GM18861 (cell line): ENCODE data around the gene FMNL2.

Source experiments
- ATAC-seq: cut with Tn5 transposase; IDR thresholded peaks from one replicate; pipeline ENCODE4 v1.9.1; 2021; ENCODE audit not compliant: unreplicated experiment

The FMNL2 gene

DNA sequence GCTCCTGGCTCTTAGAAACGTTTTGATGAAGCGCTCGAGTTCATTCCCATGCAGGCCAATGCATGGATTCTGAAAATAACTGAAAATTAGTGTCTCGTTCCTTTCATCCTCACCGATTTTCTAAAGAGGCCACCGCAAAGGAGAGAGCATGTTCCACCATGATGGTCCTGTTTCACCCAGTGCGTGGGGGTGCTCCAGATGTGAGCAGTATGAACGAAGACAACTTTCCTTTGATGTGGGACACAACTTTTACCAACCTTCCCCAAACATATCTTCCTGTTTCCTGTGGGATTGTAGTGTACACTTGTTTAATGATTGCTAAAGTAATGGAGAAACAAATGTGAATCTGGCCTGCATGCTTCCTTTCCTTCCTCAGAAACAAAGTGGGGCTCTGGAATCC lies 267.8 kb downstream of the FMNL2 start:
- ATAC-seq: no peak

DNA sequence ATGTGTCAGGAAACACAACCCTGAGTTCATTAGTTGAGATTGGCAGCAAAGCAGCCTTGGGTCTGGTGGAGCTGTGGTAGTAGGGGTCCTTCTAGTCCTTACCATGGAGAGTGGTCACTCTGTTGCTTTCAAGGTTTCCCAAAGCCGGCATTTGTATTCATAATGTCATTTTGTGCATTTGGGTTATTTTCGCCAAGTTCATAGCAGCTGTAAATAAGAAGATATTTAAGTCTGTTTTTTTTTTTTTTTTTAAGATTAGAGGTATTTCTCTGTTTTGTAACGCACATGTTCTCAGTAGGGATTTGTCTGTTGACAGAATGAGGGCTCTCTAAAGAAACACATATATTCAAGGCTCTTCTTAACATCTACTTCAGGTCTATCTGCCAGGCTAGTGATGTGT lies 268.2 kb downstream of the FMNL2 start:
- no peak for ATAC-seq

- no peak for ATAC-seq
Observed at GRCh38 chr2:152606081-152606480, 271.1 kb downstream of the FMNL2 start.

DNA sequence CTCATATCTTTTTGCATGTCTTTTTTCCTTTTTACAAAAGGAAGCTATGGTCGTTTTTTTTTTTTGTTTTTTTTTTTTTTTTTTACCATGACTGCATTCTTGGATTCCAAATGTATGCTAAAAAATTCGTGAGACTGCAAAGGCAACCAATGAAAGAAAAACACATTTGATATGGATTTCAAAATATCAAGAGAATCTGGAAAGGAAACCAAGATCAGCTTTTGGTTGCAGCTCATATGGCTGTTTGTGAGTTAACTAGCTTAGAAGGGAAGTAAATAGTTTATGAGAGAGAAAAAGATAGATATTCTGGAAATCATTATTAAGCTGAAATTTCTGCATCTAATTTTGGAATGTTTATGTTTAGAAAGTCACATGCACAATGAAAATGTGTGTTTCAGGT lies 272.0 kb downstream of the FMNL2 start:
- ATAC-seq: no peak

DNA sequence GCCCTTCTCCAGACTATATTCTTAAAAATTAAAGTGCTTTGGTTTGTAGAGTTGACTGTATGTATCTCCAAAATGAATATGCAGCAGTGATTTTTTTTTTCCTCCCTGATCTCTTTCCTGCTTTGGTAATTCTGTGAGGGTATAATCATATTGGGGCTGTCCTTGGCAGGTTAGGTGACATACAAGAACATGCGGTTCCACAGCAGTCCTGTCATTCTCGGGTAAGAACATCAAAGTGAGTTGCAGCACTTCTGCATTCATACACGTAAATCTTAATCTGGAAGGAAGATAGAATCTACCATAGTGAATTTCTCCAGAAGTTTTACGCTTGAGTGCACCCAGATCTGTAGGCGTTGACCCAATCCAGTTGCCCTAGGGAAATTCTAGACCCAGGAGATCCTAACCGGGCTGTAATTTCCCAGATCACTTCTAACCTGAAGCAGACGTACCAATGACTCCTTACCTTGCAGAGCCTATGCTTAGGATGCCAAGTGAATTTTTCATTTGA lies 272.9 kb downstream of the FMNL2 start:
- ATAC-seq: no peak

DNA sequence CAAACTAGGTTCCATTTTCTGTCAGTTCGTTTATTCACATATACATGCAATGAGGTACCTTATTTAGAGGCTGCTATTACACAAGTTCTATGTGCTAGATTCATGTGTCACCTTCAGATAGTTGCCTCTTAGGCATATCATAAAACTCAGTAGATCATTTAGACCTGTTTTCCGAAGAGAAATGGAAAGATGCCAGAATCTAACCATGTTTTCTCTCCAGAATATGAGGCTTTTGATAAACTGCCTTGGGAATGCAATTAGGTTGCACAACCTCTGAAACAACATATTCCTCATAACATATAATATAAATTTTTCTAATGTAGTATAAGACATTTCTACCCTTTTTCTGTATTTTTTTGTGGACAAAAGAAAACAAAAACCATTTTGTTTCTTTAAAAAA lies 274.2 kb downstream of the FMNL2 start:
- ATAC-seq: no peak

DNA sequence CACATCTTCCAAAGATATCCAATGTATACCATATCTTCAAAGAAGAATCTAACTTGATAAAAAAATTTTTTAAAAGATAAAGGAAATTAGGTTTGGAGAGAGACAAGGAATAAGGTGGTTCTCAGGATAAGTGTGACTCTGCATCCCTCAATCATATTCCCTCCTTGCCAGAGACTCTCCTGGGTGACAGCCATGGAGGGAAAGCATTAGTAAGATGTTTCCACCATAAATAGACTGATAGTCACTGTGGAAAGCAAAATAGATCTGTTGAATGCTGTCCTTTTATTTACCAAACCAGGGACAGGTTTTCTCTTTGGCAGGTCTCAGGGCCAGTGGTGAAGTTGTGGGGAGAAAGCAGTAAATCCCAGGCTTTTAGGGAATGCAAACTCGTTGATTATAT lies 274.7 kb downstream of the FMNL2 start:
- ATAC-seq: no peak

- ATAC-seq: peak; percentile 77
Observed at GRCh38 chr2:152611458-152612231, 276.7 kb downstream of the FMNL2 start.

DNA sequence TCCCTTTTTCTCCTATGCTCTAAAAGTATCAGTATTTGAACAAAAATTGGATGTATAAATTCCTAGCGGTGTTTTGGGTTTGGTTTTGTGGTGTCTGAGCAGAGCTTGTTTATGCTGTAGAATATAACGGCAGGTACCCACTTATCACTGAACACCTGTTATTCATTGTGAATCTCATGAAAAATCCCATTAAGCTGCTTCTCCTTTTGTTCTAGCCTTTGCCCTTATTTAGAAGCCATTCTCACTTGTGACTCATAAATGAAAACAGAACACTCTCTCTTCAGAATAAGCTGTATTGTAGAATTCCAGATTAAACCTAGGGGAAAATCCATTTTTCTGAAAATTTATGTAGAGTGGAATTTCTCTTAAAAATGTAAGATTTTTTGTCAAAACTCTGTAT lies 278.3 kb downstream of the FMNL2 start:
- ATAC-seq: peak; percentile 33

DNA sequence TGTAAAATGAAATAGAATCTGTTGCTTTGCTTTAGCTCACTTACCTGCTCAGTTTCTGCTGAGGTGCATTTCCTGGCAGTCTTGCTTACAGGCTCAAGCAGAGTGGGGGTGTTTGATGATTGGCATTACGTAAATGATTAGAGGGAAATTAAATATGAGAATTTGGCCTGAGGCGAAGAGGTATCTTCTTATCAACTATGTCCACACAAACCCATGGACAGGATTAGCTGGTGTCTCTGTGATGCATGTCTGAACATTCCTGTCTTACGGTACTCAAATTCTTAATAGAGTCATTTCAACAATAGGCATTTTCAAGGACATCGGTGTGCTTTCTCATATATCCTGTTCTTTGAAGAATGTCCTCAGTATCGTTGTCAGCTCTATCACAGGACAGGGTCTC lies 280.2 kb downstream of the FMNL2 start:
- ATAC-seq: no peak

- ATAC-seq: no peak
Observed at GRCh38 chr2:152617456-152618192, 282.6 kb downstream of the FMNL2 start.

- ATAC-seq: no peak
Observed at GRCh38 chr2:152618193-152618564, 283.2 kb downstream of the FMNL2 start.

- no peak for ATAC-seq
Observed at GRCh38 chr2:152620208-152620607, 285.2 kb downstream of the FMNL2 start.

- no peak for ATAC-seq
Observed at GRCh38 chr2:152620985-152621384, 286.0 kb downstream of the FMNL2 start.

- ATAC-seq: no peak
Observed at GRCh38 chr2:152622219-152622618, 287.2 kb downstream of the FMNL2 start.

GRCh38 chr2:152623076-152623740 lies 288.2 kb downstream of the FMNL2 start:
- ATAC-seq: no peak

DNA sequence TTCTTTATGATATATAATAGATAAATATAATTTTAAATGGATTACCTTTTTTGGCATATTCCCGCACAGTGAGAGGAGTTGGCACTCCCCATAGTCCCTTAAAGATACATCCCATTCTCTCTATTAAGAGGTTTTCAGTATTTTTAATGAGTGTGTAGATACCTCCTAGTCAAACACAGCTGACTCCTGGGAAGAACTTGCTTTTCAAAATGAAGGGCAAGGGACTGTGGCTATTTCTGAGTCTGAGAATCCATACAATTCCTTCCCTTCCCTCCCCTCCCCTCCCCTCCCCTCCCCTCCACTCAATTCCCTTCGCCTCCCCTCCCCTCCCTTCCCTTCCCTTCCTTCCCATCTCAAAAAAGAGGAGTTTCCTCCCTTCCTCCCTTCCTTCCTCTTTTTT lies 288.8 kb downstream of the FMNL2 start:
- no peak for ATAC-seq

GRCh38 chr2:152624805-152625204 lies 289.8 kb downstream of the FMNL2 start:
- no peak for ATAC-seq

DNA sequence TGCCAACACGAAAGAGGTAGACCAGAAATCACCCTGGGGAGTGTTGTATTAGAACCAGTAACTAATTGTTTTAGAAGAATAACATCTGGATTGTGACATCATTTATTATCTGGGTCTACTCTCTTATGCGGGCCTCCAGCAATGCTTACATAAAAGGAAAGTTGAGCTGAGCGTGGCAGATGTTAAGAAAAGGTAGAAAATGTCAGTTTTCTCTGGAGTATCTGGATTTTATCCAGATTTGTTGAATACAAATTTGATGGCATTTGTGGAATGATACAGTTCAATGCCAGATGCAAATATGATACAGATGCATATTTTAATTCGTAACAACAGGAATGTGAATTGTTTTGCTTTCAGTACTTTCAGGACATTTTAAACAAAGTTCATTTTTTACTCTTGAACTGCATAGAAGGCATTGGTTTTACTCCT lies 292.0 kb downstream of the FMNL2 start:
- ATAC-seq: no peak

- ATAC-seq: peak; percentile 69
Observed at GRCh38 chr2:152627351-152627957, 292.5 kb downstream of the FMNL2 start.

GRCh38 chr2:152629202-152629601 lies 294.2 kb downstream of the FMNL2 start:
- no peak for ATAC-seq
